ENCODE results near the gene EDARADD. TPM values are rescaled to one million over a fixed set of nuclear protein-coding genes. Genes with fewer than 3 reads are reported as not detected.

EDARADD gene
- total and polyA plus RNA-seq, 2 of the 8 experiments (the other 6 are each of a cell fraction or from before 2014, with no cell fraction given) = 3.4 to 6.1 TPM

DNA sequence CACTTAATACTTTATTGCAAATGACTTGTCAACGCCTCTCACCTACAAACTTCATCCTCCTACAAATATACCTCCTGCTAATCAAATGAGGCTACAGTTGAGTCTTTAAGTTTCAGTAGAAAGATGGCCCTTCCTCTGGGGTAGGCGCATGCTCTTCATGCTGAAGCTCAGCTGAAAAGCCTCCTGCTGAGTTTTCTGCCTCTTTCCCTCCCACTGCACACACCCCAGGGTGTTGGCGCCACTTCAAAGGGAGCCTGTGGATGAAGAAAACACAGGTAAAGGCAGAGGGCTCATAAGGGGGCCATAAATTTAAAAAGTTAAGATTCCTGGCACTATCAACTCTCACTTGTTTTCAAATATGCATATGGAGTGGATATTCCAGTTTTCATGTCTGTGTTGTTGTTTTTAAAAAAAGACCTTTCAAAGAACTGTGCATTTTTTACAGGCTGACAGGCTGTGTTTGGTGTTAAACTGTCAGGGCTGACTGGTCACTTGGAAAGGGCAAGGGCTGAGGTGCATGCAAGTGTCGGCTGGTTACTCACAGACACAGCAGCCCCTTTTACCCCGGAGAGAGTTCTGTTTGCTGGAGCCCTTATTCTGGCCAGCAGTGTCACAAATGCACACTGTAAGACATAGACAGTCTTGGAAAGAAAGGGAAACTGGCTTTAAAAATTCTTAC is 86.8 kb downstream of the EDARADD start:
- H4K91ac ChIP-seq (replicated peaks; ENCODE audit: insufficient read length, low read length) = no peak overlapping the region
- H3K79me1 ChIP-seq (ENCODE audit: low read depth, low read length) = no peaks in the 10 kb centered on the region
- ChIA-PET CTCF (ENCODE audit: partially characterized antibody) (interaction anchor here (0.5 to 0.6 kb wide), 2 partner anchors 8 to 348 kb away, joined by 3 read pairs; no protein-coding TSS in a partner anchor), POLR2A (ENCODE audit: partially characterized antibody) (no interaction called here)
- 80 to 100% methylated on average over 1 to 5 of the region's 5 CpGs for WGBS, 2 experiments (ENCODE audit: extremely low coverage in 1 of 2, insufficient coverage in 1 of 2, insufficient read length in 1 of 2, insufficient replicate concordance in 2 of 2, low coverage in 1 of 2, low lambda C conversion rate in 2 of 2, missing lambda C conversion rate in 1 of 2)
- H2AK5ac ChIP-seq (ENCODE audit: low read depth, low read length) = no peak overlapping the region
- H3K9me3 ChIP-seq (ENCODE audit: insufficient read depth in 2 of 2, low read depth in 1 of 2, low read length in 1 of 2) = no peaks in the 10 kb centered on the region
- H2BK12ac ChIP-seq (ENCODE audit: low read depth, low read length) = no peak overlapping the region
- no peak overlapping the region for H3K14ac ChIP-seq (ENCODE audit: insufficient read length)
- H3K79me2 ChIP-seq (ENCODE audit: control insufficient read depth in 1 of 2, insufficient read depth in 2 of 2, low read length in 2 of 2) = no peaks in the 10 kb centered on the region
- no peak overlapping the region for H3K18ac ChIP-seq (ENCODE audit: extremely low read depth, low read length)
- no peaks in the 10 kb centered on the region for H3K36me3 ChIP-seq (ENCODE audit: control insufficient read depth in 2 of 4, insufficient read depth in 4 of 4, low read length in 3 of 4)
- no peak overlapping the region for H2AFZ ChIP-seq (ENCODE audit: low read length)
- DNase-seq (ENCODE audit: low read depth in 1 of 2, low spot score in 2 of 2) = no peak
- TF ChIP-seq POLR2AphosphoS5 (IDR thresholded peaks at IDR 0.05; ENCODE audit: low read depth, low read length) = no peak
- no peak for TF ChIP-seq ASH2L (IDR thresholded peaks at IDR 0.05; ENCODE audit: low read length)
- no peak for TF ChIP-seq EZH2 (IDR thresholded peaks at IDR 0.05; ENCODE audit: low read depth, low read length, severe bottlenecking)
- no peaks in the 10 kb centered on the region for H4K20me1 ChIP-seq (replicated peaks in 1 of 2; ENCODE audit: control insufficient read depth in 1 of 2, insufficient read depth in 2 of 2, low read length in 2 of 2)
- no peak overlapping the region for H2BK15ac ChIP-seq (ENCODE audit: low read length)
- H3K4ac ChIP-seq (replicated peaks; ENCODE audit: insufficient read length, low read depth, low read length) = no peak overlapping the region
- H4K5ac ChIP-seq (ENCODE audit: insufficient read length, low read depth, low read length) = no peak overlapping the region
- no peaks in the 10 kb centered on the region for H3K23me2 ChIP-seq (ENCODE audit: low read depth, low read length)
- H3K4me2 ChIP-seq (ENCODE audit: insufficient read depth in 1 of 2, low read depth in 2 of 2, low read length in 2 of 2) = no peak overlapping the region
- no peak overlapping the region for H3K56ac ChIP-seq (replicated peaks; ENCODE audit: insufficient read length, low read depth, low read length)
- H3K27me3 ChIP-seq (replicated peaks in 1 of 4; ENCODE audit: control insufficient read depth in 3 of 4, extremely low read depth in 1 of 4, insufficient read depth in 3 of 4, low read length in 3 of 4) = no peaks in the 10 kb centered on the region
- H3K23ac ChIP-seq (ENCODE audit: insufficient read length) = no peak overlapping the region
- H2BK20ac ChIP-seq (ENCODE audit: low read length) = no peak overlapping the region
- no peak overlapping the region for H2BK120ac ChIP-seq (replicated peaks; ENCODE audit: low read depth, low read length)
- no peak for FAIRE-seq
- no peak overlapping the region for H3K9ac ChIP-seq (replicated peaks in 1 of 4; ENCODE audit: extremely low read depth in 1 of 4, low read depth in 3 of 4, low read length in 3 of 4)
- H3K4me3 ChIP-seq (ENCODE audit: extremely low read depth in 1 of 4, insufficient read depth in 2 of 4, low read depth in 3 of 4, low read length in 4 of 4) = no peak overlapping the region
- no peaks in the 10 kb centered on the region for H3K4me1 ChIP-seq (replicated peaks in 1 of 4; ENCODE audit: control insufficient read depth in 3 of 4, insufficient read depth in 4 of 4, low read length in 3 of 4)
- H4K8ac ChIP-seq (ENCODE audit: extremely low read depth, insufficient read depth, low read length) = no peak overlapping the region
- no peak overlapping the region for H2BK5ac ChIP-seq (ENCODE audit: low read depth, low read length)
- no peak overlapping the region for H3K27ac ChIP-seq (ENCODE audit: low read depth, low read length)
